Gastrocnemius medialis (tissue), 4 donors: ENCODE results near the gene ANKRD36C.
"Not testable (repeated sequence)": the region's sequence is repeated elsewhere in the genome, so short reads cannot be mapped to it uniquely, and the experiment has no call there.

Source experiments
- CTCF ChIP-seq, 5 experiments: fragments of 450-650 bp in 3 of 5; fragments of 200-600 bp in 2 of 5; sonication (generic) in 2 of 5; IDR thresholded peaks in 4 of 5; conservative IDR thresholded peaks in 1 of 5; 1 replicate in 4 of 5; 2 replicates in 1 of 5; pipeline ENCODE4 v1.5.1; 2016 to 2019; ENCODE audit warnings: antibody characterized with exemption in 5 of 5, mild to moderate bottlenecking in 3 of 5, moderate library complexity in 3 of 5
- POLR2A ChIP-seq, 2 donors: fragments of 450-650 bp; IDR thresholded peaks; one replicate each; pipeline ENCODE4 v1.6.1; 2017; ENCODE audit warnings: antibody characterized with exemption in 2 of 2, mild to moderate bottlenecking in 2 of 2, moderate library complexity in 2 of 2

GRCh38 chr2:95790180-95790579 lies 201.4 kb downstream of the ANKRD36C start:
- not testable (repeated sequence) for TF ChIP-seq CTCF (IDR thresholded peaks at IDR 0.05 in 4 of 5, conservative IDR thresholded peaks at IDR 0.05 in 1 of 5); POLR2A (IDR thresholded peaks at IDR 0.05)
